K562 (cell line): Measurements from ENCODE around the gene MAN1B1. TPM values are rescaled to one million over a fixed set of nuclear protein-coding genes. Genes with fewer than 3 reads are reported as not detected.

ENCODE experiments used
- ATAC-seq: fragments of 200-7000 bp; cut with Tn5 transposase; 3 replicates; pipeline ENCODE4 v1.9.1; 2020; ENCODE audit warnings: moderate library complexity
- BruUV-seq: library from RNA; stranded (reverse); fragments of 400-500 nt; replicated peaks from 2 replicates; lab custom pipeline; 2021; lab: Mats Ljungman, UMichigan
- CTCF ChIA-PET: fragments of 300-600 bp; formaldehyde crosslinking; extraction: SDS; loops from one replicate; lab custom pipeline; 2021; ENCODE audit warnings: low intra/inter-chr PET ratio; lab: Yijun Ruan, JAX
- POLR2A ChIA-PET: fragments of 300-600, 350-650 bp; sonication (Branson Sonifier 250); formaldehyde crosslinking; extraction: SDS; loops from one replicate; lab custom pipeline; 2021; ENCODE audit warnings: antibody characterized with exemption, inconsistent platforms; lab: Yijun Ruan, JAX
- DNase-seq, 4 experiments: peaks; one replicate each; pipeline versions ENCODE4 v3.0.0 to v3.0.0-alpha.2; 2011 to 2018; ENCODE audit warnings: low spot score in 3 of 4, mixed read lengths in 3 of 4; ENCODE audit errors: extremely low read depth in 1 of 4
- FAIRE-seq: peaks from 2 replicates; lab custom pipeline; 2011; peaks lifted over from hg19 to GRCh38; lab: Jason Lieb, UNC
- H2AFZ ChIP-seq: 2 replicates; pipeline ENCODE4 v1.6.0; 2011; ENCODE audit warnings: low read depth, low read length, control low read depth, inconsistent platforms
- H3K27ac ChIP-seq: fragments of 200-600 bp; 3 replicates; pipeline ENCODE4 v1.8.0; 2011; ENCODE audit warnings: low read depth, mild to moderate bottlenecking, control low read depth, inconsistent platforms, low read length, moderate library complexity, mixed read lengths; ENCODE audit errors: extremely low read depth
- H3K27me3 ChIP-seq, 2 experiments: fragments of 300-600 bp in 1 of 2; 2 replicates in 1 of 2; 3 replicates in 1 of 2; pipeline versions ENCODE4 v1.6.0 to v1.8.0; 2011; ENCODE audit warnings: inconsistent platforms in 2 of 2, low read length in 2 of 2, mild to moderate bottlenecking in 1 of 2, mixed read lengths in 1 of 2, moderate library complexity in 1 of 2; ENCODE audit not compliant: control insufficient read depth in 2 of 2, insufficient read depth in 2 of 2
- H3K36me3 ChIP-seq: fragments of 300-600 bp; 3 replicates; pipeline ENCODE4 v1.8.0; 2011; ENCODE audit warnings: mild to moderate bottlenecking, low read length, inconsistent platforms; ENCODE audit not compliant: control insufficient read depth, insufficient read depth
- H3K4me1 ChIP-seq, 2 experiments: fragments of 200-600 bp in 1 of 2; replicated peaks in 1 of 2; 2 replicates in 1 of 2; 3 replicates in 1 of 2; pipeline versions ENCODE4 v1.5.1 to v1.8.0; 2011; ENCODE audit warnings: inconsistent platforms in 2 of 2, low read length in 2 of 2, mild to moderate bottlenecking in 1 of 2, mixed read lengths in 1 of 2, moderate library complexity in 1 of 2; ENCODE audit not compliant: control insufficient read depth in 2 of 2, insufficient read depth in 2 of 2
- H3K4me2 ChIP-seq: 2 replicates; pipeline ENCODE4 v1.6.1; 2011; ENCODE audit warnings: low read length, control low read depth, inconsistent platforms, mixed read lengths; ENCODE audit not compliant: insufficient read depth
- H3K4me3 ChIP-seq: fragments of 200-600 bp; sonication (generic), shearing (Covaris generic); 2 replicates; pipeline ENCODE4 v1.5.1; 2016; ENCODE audit warnings: control low read depth, inconsistent platforms
- H3K79me2 ChIP-seq: fragments of 200-600 bp; 3 replicates; pipeline ENCODE4 v1.8.0; 2011; ENCODE audit warnings: low read length, inconsistent platforms; ENCODE audit not compliant: control insufficient read depth, insufficient read depth
- H3K9ac ChIP-seq, 2 experiments: 2 replicates each; pipeline versions ENCODE4 v1.6.0 to v1.6.1; 2011; ENCODE audit warnings: low read depth in 2 of 2, low read length in 2 of 2, control low read depth in 1 of 2, inconsistent platforms in 1 of 2, mild to moderate bottlenecking in 1 of 2, mixed read lengths in 1 of 2; ENCODE audit not compliant: insufficient read depth in 1 of 2
- H3K9me1 ChIP-seq: one replicate; pipeline ENCODE4 v1.6.0; 2011; ENCODE audit warnings: inconsistent platforms, mild to moderate bottlenecking, low read length, moderate library complexity; ENCODE audit not compliant: control insufficient read depth, insufficient read depth
- H3K9me3 ChIP-seq: replicated peaks from 2 replicates; pipeline ENCODE4 v1.5.1; 2011; ENCODE audit warnings: low read depth, low read length, inconsistent platforms; ENCODE audit not compliant: control insufficient read depth, insufficient read depth
- H4K20me1 ChIP-seq: replicated peaks from 2 replicates; pipeline ENCODE4 v1.6.1; 2011; ENCODE audit warnings: low read length, inconsistent platforms, mixed read lengths; ENCODE audit not compliant: control insufficient read depth, insufficient read depth
- DDX20 ChIP-seq: fragments of 450-650 bp; IDR thresholded peaks from 2 replicates; pipeline ENCODE4 v1.6.1; 2016; ENCODE audit warnings: missing genetic modification characterization, low read depth, mild to moderate bottlenecking, missing compliant biosample characterization, moderate library complexity
- EZH2 ChIP-seq: IDR thresholded peaks from 2 replicates; pipeline ENCODE4 v1.6.1; 2012; ENCODE audit warnings: low read depth, mild to moderate bottlenecking, inconsistent platforms, low read length, borderline replicate concordance
- HMGN3 ChIP-seq: IDR thresholded peaks from 2 replicates; pipeline ENCODE4 v1.6.1; 2011; ENCODE audit warnings: borderline replicate concordance, low read depth, mild to moderate bottlenecking, mixed read lengths, low read length; ENCODE audit not compliant: insufficient read length; ENCODE audit errors: extremely low read depth
- HOXB6 ChIP-seq: fragments of 250-450 bp; sonication (Bioruptor Pico); IDR thresholded peaks from 2 replicates; pipeline ENCODE4 v1.5.1; 2022; ENCODE audit warnings: mild to moderate bottlenecking, borderline replicate concordance
- SUPT5H ChIP-seq: fragments of 450-650 bp; IDR thresholded peaks from 2 replicates; pipeline ENCODE4 v1.6.1; 2016
- ZFP30 ChIP-seq: fragments of 250-450 bp; sonication (Bioruptor Pico); IDR thresholded peaks from 2 replicates; pipeline ENCODE4 v1.8.0; 2022; ENCODE audit warnings: moderate library complexity, mild to moderate bottlenecking, inconsistent platforms, borderline replicate concordance
- ZNF609 ChIP-seq: sonication (generic); formaldehyde crosslinking; IDR thresholded peaks from 2 replicates; pipeline ENCODE4 v1.8.1; 2023; ENCODE audit warnings: missing genetic modification reagents, mild to moderate bottlenecking, borderline replicate concordance
- WGBS: fragments of 100-300 bp; shearing (Covaris generic); methylation state at CpG from one replicate; pipeline ENCODE4 v1.1.6; 2016; ENCODE audit warnings: low coverage, mixed read lengths; ENCODE audit not compliant: insufficient coverage; ENCODE audit errors: missing lambda C conversion rate; 5-methylcytosine and 5-hydroxymethylcytosine counted together
- in situ Hi-C: fragments of 300-500 bp; cut with MboI; formaldehyde crosslinking; loops from 4 replicates; pipeline ENCODE4 v1.15.0; 2018; ENCODE audit warnings: inconsistent platforms, mixed read lengths
- intact Hi-C: fragments of 100-400 bp; cut with micrococcal nuclease; formaldehyde crosslinking; loops from 2 replicates; pipeline ENCODE4 v1.14.2; 2022
- polyA plus RNA-seq, 8 experiments: library from polyadenylated mRNA; depleted of rRNA in 4 of 8; stranded (reverse) in 5 of 8; unstranded in 3 of 8; fragments of >200 nt; fragmentation: Nextera tagmentation in 2 of 8; fragmentation: Illumina TruSeq in 1 of 8; extraction: Ambion mirVana in 2 of 8; extraction: Trizol in 1 of 8; gene quantifications; 2 replicates each; pipeline versions ENCODE4 v1.2.1 to v1.2.3, GENCODE V29; 2011 to 2014; ENCODE audit warnings: inconsistent platforms in 1 of 8, missing spikeins in 1 of 8
- total RNA-seq, 7 experiments: library from RNA; depleted of rRNA in 6 of 7; stranded (reverse); fragments of >200 nt in 6 of 7; fragmentation: Illumina TruSeq in 2 of 7; extraction: Trizol in 2 of 7; gene quantifications; 2 replicates each; pipeline versions ENCODE4 v1.2.1 to v1.2.3, GENCODE V29; 2011 to 2021; ENCODE audit warnings: low replicate concordance in 1 of 7
- TF ChIP-seq, protein P1 (sequence below), 2 experiments: fragments of 150-350 bp in 1 of 2; IDR thresholded peaks; 2 replicates each; pipeline ENCODE4 v1.6.1; 2012 to 2016; ENCODE audit warnings: low read depth in 2 of 2, low read length in 2 of 2, mild to moderate bottlenecking in 1 of 2, moderate library complexity in 1 of 2

The MAN1B1 gene
- total and polyA plus RNA-seq, 9 of the 15 experiments (the other 6 are each of a cell fraction or from before 2014, with no cell fraction given): 0.55 to 36.6 (median 27.3) TPM

GRCh38 chr9:137075275-137075775 lies 11.5 kb upstream of the MAN1B1 start (continued):
- TF ChIP-seq, protein P1, sequence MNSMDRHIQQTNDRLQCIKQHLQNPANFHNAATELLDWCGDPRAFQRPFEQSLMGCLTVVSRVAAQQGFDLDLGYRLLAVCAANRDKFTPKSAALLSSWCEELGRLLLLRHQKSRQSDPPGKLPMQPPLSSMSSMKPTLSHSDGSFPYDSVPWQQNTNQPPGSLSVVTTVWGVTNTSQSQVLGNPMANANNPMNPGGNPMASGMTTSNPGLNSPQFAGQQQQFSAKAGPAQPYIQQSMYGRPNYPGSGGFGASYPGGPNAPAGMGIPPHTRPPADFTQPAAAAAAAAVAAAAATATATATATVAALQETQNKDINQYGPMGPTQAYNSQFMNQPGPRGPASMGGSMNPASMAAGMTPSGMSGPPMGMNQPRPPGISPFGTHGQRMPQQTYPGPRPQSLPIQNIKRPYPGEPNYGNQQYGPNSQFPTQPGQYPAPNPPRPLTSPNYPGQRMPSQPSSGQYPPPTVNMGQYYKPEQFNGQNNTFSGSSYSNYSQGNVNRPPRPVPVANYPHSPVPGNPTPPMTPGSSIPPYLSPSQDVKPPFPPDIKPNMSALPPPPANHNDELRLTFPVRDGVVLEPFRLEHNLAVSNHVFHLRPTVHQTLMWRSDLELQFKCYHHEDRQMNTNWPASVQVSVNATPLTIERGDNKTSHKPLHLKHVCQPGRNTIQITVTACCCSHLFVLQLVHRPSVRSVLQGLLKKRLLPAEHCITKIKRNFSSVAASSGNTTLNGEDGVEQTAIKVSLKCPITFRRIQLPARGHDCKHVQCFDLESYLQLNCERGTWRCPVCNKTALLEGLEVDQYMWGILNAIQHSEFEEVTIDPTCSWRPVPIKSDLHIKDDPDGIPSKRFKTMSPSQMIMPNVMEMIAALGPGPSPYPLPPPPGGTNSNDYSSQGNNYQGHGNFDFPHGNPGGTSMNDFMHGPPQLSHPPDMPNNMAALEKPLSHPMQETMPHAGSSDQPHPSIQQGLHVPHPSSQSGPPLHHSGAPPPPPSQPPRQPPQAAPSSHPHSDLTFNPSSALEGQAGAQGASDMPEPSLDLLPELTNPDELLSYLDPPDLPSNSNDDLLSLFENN (IDR thresholded peaks at IDR 0.05; ENCODE audit: low read depth in 2 of 2, low read length in 2 of 2): no peak
- TF ChIP-seq SUPT5H: no peak
- no peak for TF ChIP-seq EZH2
- TF ChIP-seq ZFP30 (CRISPR knock-in tag): no peak

DNA sequence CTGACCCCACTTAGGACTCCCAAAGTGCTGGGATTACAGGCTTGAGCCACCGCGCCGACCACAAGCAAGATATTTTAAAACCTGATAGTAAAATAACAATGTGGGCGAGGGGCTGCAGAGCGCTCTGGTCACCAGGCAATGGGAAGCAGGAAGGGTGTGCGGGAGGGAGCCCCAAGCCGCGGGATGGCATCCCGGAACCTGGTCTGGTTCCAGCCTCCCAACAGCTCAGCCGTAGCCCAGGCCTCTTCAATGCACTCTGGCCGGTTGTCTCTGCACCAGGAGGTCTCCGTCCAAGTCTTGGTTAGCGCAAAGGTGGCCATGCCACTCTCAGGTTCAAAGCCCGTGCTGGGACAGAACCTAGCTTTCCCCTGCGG lies 10.2 kb upstream of the MAN1B1 start:
- Histone ChIP-seq H3K9ac (peak overlapping the region in 1 of 2 experiments; percentile 68; a peak in 1 of 4 replicates), H4K20me1 (no peaks in the 10 kb centered on the region), H3K36me3 (peaks cover 10% of the 10 kb centered on the region; the same call in 1 of the 3 replicates), H3K27me3 (no peaks in the 10 kb centered on the region), H3K4me2 (no peak overlapping the region), H3K27ac (0 out of 3 replicates have a peak overlapping the region, but pooled peaks have one; percentile 11), H3K4me1 (peaks cover 17 to 71% of the 10 kb centered on the region in 2 experiments), H3K4me3 (no peak overlapping the region), H3K9me1 (no peaks in the 10 kb centered on the region), H2AFZ (no peak overlapping the region), H3K79me2 (no peaks in the 10 kb centered on the region; the same call in 2 of the 3 replicates), H3K9me3 (no peaks in the 10 kb centered on the region)
- no peak for ATAC-seq
- no peak for FAIRE-seq
- ChIA-PET POLR2A (interaction anchor here (0.6 to 1.2 kb wide), 2 partner anchors 13 to 166 kb away, joined by 3 read pairs; no protein-coding TSS in a partner anchor), CTCF (no interaction called here)
- WGBS: 91% methylated on average over 15 of the region's 15 CpGs
- in situ Hi-C loops: no loop called here
- intact Hi-C loops: no loop called here
- no TSS peak for BruUV-seq
- DNase-seq: no peak
- TF ChIP-seq DDX20 (tag): no peak
- TF ChIP-seq HMGN3: peak; percentile 2
- TF ChIP-seq ZNF609 (CRISPR knock-in tag): no peak
- TF ChIP-seq HOXB6 (CRISPR knock-in tag): no peak
